NCI-H2196 (cell line): ENCODE results near the gene TMEM236.
A peak's percentile ranks its signal among the peaks of the same experiment; 100 is the strongest.

Source experiments
- DNase-seq: peaks from one replicate; lab custom pipeline; 2025; ENCODE audit not compliant: unreplicated experiment; lab: John Stamatoyannopoulos, UW

The TMEM236 gene

DNA sequence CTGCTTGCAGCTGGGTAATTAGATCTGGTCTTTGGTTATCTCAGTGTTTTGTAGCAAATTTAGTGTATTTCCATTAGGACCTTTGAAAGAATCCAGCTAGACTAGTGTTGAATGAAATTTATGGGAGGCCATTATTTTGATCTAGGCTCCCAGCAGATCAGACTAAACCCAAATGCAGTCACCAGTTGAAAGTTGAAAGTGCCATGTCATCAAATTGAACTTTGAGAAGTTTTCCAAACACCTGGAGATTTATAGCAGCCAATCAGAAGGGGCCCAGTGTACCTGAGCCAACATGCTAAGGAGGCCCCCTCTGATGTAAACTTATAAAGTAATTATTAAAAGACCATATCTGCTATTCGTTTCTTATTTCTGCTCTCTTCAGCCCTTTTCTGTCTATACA lies 11.3 kb upstream of the TMEM236 start:
- DNase-seq = no peak

DNA sequence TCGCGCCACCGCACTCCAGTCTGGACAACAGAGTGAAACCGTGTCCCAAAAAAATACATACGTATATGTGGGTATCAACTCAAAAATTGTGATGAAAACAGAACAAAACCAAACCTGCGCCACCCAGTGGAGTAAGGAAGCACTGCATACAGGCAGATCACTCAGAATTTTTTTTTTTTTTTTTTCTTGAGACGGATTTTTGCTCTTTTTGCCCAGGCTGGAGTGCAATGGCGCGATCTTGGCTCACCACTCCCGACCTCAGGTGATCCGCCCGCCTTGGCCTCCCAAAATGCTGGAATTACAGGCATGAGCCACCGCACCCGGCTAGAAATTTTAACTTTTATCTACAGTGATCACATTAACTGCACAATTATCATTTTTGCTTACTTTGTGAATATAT lies 9.1 kb upstream of the TMEM236 start:
- peak; percentile 5 for DNase-seq

DNA sequence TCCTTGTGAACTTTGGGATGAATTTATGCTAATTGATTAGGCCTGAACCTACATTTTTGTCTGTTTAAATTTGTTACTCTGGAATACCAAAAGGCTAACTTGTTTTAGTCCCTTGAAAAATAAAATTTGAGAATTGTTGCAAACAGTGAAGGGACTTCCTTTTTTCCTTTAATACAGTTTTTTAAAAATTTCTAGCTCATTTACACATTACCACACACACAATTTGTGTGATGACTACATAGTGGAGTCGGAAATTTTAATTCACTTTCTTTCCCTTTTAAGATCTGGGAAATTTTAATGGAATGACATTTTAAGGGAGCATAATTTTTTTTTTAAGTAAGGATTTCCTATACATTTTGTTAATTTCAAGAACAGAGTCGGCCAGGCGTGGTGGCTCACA lies 8.6 kb upstream of the TMEM236 start:
- DNase-seq = no peak

DNA sequence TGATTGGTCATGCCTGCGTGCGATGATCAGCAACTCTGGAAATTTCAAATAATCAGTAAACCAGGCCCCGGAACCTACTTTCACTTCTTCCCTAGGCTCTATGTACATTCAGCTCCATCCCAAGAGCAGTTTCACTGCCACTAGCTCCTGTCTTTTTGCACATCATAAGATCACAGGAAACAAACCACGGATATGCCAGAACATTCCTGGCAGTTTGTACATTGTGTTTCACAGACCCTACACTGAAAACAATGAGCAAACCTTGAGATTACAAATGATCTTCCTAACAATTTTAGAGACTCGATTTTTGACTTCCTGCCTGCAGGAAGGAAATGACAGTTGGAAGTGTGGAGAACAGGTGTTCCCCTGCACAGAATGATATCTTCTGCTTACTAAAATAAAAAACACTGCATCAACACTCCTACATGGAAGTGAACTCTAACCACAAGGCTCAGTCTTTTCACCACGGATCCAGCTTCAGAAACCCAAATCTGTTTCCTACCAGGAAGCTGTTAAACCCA lies 7.6 kb upstream of the TMEM236 start:
- no peak for DNase-seq

DNA sequence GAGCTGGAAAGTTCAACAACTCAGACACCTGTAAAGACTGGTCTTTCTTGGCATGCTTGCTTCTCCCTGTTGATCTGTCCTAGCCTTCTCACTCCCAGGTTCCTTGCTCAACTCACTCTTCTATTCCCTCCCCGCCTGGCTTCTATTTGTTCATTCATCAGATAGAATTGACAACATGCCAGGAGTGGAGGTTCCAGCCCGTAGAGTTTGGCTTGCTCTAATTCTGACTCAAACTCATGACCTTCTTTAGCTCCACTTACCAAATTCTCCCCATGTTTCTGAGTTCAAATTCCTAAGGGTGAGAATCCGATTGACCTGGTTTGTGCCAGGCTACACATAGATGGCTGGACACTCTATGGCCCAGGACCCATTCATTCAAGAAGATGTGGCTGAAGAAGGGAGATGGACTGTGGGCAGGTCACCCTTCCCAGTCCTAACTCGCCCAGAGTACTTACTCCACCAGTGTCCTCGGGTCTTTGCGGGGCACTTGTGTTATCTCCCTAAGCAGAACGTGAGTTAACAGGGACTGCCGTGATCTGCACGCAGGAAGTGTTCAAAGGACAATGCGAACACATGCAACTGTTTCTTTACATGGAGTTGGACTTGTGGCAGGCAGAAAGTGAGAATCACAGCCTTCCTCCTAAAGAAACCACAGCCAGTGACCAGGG lies 4.0 kb upstream of the TMEM236 start:
- no peak for DNase-seq

- no peak for DNase-seq
Measured at GRCh38 chr10:17749890-17750289, 2.1 kb upstream of the TMEM236 start.

- DNase-seq = peak; percentile 2
Measured at GRCh38 chr10:17756557-17757217, 4.7 kb downstream of the TMEM236 start.

DNA sequence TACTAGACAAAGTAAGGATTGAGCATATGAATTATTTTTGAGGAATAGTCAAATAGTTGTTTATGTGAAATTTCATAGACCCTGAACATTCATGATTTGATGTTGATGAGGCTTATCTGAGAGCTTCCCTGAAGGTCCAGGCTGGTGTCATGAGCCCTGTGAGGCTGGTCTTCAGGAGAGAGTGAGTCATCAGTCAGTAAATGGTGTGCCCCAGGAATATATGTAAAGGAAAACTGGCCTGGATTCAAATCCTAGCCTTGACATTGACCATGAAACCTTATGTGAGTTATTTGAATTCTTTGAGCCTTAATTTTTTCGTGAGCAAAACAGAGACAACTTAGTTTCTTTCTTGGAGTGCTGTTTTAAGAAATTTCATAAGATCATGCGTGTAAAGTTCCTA lies 6.2 kb downstream of the TMEM236 start:
- DNase-seq = no peak

- DNase-seq = no peak
Measured at GRCh38 chr10:17758896-17759295, 6.9 kb downstream of the TMEM236 start.

- no peak for DNase-seq
Measured at GRCh38 chr10:17764142-17764541, 12.1 kb downstream of the TMEM236 start.

- DNase-seq = no peak
Measured at GRCh38 chr10:17765602-17766001, 13.6 kb downstream of the TMEM236 start.

GRCh38 chr10:17766731-17767130 lies 14.7 kb downstream of the TMEM236 start:
- no peak for DNase-seq

DNA sequence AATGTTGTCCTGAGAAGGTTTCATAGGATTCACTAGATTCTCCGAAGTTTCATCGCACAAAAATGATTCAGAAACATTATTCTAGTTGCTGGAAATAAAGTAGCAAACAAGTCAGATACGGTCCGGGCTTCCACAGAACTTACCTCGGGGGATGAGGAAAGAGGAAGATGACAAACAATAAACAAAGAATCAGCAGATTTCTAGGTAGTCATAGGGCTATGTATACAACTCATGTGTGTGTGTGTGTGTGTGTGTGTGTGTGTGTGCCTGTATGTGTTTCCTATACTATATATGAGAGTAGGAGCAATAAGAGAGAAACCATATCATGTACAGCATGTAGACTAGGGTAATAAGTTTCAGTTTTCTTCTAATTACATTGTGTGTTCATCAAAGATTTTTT lies 16.5 kb downstream of the TMEM236 start:
- DNase-seq = no peak

DNA sequence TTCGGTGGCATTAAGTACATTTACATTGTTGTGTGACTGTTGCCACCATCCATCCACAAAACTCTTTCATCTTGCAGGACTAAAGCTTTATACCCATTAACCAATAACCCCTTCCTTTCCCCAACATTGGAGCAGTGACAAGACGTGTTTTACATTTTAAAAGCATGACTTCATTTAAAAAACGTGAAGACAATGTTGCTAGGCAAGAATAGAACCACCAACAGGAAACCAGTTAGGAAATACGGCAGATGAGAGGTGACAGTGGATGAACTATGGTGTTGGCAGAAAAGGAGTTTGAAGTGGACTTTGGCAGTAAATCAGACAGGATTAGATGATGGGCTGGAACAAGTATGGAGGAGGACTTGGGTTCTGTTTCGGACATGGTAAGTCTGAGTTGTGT lies 17.0 kb downstream of the TMEM236 start:
- no peak for DNase-seq

DNA sequence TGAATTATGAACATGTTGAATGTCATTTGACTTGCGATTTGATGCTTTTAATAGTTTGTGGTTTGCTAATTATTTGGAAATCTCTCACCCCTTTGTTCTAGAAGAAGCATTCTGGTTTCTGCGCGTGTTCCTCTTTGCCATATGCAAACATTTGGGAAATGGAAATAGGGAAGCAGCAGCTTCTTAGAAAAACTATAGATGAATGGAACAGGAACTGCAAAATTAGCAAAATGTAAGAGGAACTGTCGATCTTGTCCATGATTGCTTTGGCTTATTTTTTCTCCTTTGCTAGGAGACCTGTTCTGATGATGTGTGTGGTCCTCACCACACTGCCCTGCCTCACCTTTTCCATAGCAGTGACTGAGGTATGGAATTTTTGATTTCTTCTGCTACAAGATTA lies 19.0 kb downstream of the TMEM236 start:
- no peak for DNase-seq

DNA sequence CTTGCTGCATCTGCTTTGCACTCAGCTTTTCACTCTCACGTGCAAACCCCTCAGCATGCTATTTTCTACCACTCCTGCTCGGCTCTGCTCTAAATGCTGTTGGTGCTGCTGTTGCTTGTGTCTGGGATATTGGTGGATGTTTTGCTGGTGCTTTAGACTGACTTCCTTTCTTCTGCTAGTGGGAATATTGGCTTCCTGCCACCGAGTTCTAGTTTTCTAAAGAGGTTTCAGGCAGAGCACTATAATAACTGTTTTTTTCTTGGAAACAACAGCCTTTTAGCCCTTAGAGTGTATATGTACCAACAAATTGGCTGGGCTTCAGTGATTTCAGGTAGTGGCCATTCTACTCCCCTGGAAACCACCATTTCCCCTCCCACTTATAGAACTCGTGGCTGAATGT lies 27.8 kb downstream of the TMEM236 start:
- DNase-seq = no peak

DNA sequence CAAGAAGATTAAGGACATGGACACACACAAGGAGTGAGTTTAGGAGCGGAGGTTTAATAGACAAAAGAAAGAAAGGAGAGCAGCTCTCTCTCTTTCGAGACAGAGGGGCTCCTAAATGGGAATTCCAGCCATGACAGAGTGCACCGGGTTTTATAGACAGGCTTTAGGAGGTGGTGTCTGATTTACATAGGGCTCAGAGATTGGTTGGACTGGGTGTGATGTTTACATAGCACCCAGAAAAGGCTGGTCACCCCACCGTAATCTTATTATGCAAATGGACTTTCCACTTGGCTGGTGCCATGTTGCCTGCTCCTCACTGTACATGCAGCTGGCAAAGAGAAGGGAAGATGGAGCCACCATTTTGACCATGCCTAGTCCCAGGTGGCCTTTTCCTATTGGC lies 28.7 kb downstream of the TMEM236 start:
- DNase-seq = no peak

- DNase-seq = no peak
Measured at GRCh38 chr10:17781856-17782255, 29.9 kb downstream of the TMEM236 start.

DNA sequence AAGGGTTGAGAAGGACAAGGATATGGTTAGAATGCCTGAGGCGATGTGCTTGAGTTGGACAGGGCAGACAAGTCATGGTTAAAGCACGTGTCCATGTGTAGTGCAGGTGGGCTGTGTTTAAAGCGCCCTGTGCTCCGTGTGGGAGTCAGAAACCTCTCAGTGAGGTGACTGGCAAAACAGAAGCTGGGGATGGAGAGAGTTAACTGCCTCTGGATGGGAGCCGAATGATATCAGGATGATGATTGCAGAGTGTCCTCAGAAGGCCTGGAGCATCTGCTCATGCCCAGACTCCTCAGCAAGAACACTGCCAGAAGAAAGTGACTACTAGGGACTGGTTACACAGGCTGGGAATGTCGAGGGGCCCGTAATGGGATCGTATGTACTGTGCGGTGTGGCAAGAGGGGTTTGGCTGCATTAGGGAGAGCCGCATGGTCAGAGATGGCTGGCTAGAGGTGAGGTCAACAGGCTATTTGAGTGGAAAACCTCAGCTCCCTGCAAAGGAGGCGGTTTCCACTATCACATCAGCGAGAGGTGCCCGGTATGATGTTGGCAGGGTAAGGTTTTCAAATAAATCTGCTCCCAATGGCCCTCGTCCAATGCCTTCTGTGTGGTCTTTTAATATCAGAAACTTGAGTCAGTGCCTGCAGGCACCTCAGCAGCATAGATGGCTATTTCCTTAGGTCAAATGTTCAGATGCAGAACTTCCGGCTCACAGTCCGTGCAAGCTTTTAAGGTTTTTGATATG lies 31.1 kb downstream of the TMEM236 start:
- DNase-seq = no peak

- no peak for DNase-seq
Measured at GRCh38 chr10:17783751-17784150, 31.8 kb downstream of the TMEM236 start.

- no peak for DNase-seq
Measured at GRCh38 chr10:17784688-17785087, 32.7 kb downstream of the TMEM236 start.

GRCh38 chr10:17785276-17785930 lies 33.4 kb downstream of the TMEM236 start:
- DNase-seq = no peak
